Endothelial cell of umbilical vein (primary cell): ENCODE measurements around the gene ODAD4. TPM values are rescaled to one million over a fixed set of nuclear protein-coding genes. Genes with fewer than 3 reads are reported as not detected.

Experiments used
- BruUV-seq: library from RNA; stranded (reverse); fragments of 400-500 nt; replicated peaks from 2 replicates; lab custom pipeline; 2021; lab: Mats Ljungman, UMichigan
- CTCF ChIA-PET: fragments of 300-600, 350-600 bp; sonication (Branson Sonifier 250); formaldehyde crosslinking; loops from one replicate; lab custom pipeline; 2021; ENCODE audit warnings: antibody characterized with exemption, inconsistent platforms; lab: Charles Lee
- POLR2A ChIA-PET: fragments of 300-600, 350-600 bp; sonication (Branson Sonifier 250); formaldehyde crosslinking; loops from one replicate; lab custom pipeline; 2021; ENCODE audit warnings: antibody characterized with exemption, inconsistent platforms; lab: Charles Lee
- DNase-seq: peaks from one replicate; pipeline ENCODE4 v3.0.0-alpha.2; 2011; ENCODE audit warnings: low read depth, low spot score
- FAIRE-seq: peaks from 2 replicates; lab custom pipeline; 2011; peaks lifted over from hg19 to GRCh38; lab: Jason Lieb, UNC
- H2AFZ ChIP-seq: 2 replicates; pipeline ENCODE4 v1.6.0; 2012; ENCODE audit warnings: low read depth, low read length, control low read depth, inconsistent platforms
- H3K27ac ChIP-seq: 2 replicates; pipeline ENCODE4 v1.5.1; 2011; ENCODE audit warnings: low read depth, mild to moderate bottlenecking, control low read depth, low read length, moderate library complexity; ENCODE audit not compliant: insufficient read depth
- H3K27me3 ChIP-seq, 2 experiments: 2 replicates each; pipeline versions ENCODE4 v1.6.0 to v1.6.1; 2011; ENCODE audit warnings: low read length in 2 of 2, mixed read lengths in 1 of 2; ENCODE audit not compliant: control insufficient read depth in 2 of 2, insufficient read depth in 2 of 2
- H3K36me3 ChIP-seq, 2 experiments: 2 replicates in 1 of 2; 3 replicates in 1 of 2; pipeline ENCODE4 v1.5.1; 2011; ENCODE audit warnings: low read length in 2 of 2, mild to moderate bottlenecking in 1 of 2, moderate library complexity in 1 of 2; ENCODE audit not compliant: control insufficient read depth in 2 of 2, insufficient read depth in 2 of 2; ENCODE audit errors: extremely low read depth in 1 of 2
- H3K4me1 ChIP-seq: 3 replicates; pipeline ENCODE4 v1.5.1; 2011; ENCODE audit warnings: mild to moderate bottlenecking, low read length; ENCODE audit not compliant: control insufficient read depth, insufficient read depth; ENCODE audit errors: extremely low read depth
- H3K4me2 ChIP-seq: 2 replicates; pipeline ENCODE4 v1.6.1; 2011; ENCODE audit warnings: low read length, control low read depth, mixed read lengths; ENCODE audit not compliant: insufficient read depth
- H3K4me3 ChIP-seq, 3 experiments: fragments of 200-600 bp in 1 of 3; sonication (generic), shearing (Covaris generic) in 1 of 3; replicated peaks in 1 of 3; 2 replicates each; pipeline ENCODE4 v1.5.1; 2011 to 2016; ENCODE audit warnings: control low read depth in 3 of 3, low read length in 3 of 3, mild to moderate bottlenecking in 2 of 3, inconsistent platforms in 1 of 3, low read depth in 1 of 3, moderate library complexity in 1 of 3; ENCODE audit not compliant: insufficient read depth in 1 of 3
- H3K79me2 ChIP-seq: 2 replicates; pipeline ENCODE4 v1.6.0; 2012; ENCODE audit warnings: low read length, inconsistent platforms; ENCODE audit not compliant: control insufficient read depth, insufficient read depth
- H3K9ac ChIP-seq: replicated peaks from 2 replicates; pipeline ENCODE3; 2011; ENCODE audit warnings: low read length, control low read depth; ENCODE audit not compliant: insufficient read depth; ENCODE audit errors: extremely low read depth
- H3K9me1 ChIP-seq: replicated peaks from 3 replicates; pipeline ENCODE4 v1.6.0; 2011; ENCODE audit warnings: mild to moderate bottlenecking, low read length; ENCODE audit not compliant: control insufficient read depth, insufficient read depth; ENCODE audit errors: extremely low read depth
- H3K9me3 ChIP-seq: replicated peaks from 2 replicates; pipeline ENCODE4 v1.5.1; 2012; ENCODE audit warnings: low read length, inconsistent platforms; ENCODE audit not compliant: control insufficient read depth, insufficient read depth
- H4K20me1 ChIP-seq: replicated peaks from 2 replicates; pipeline ENCODE3; 2011; ENCODE audit warnings: mild to moderate bottlenecking, low read length; ENCODE audit not compliant: control insufficient read depth, insufficient read depth; ENCODE audit errors: extremely low read depth
- EZH2 ChIP-seq: IDR thresholded peaks from 2 replicates; pipeline ENCODE4 v1.6.1; 2012; ENCODE audit warnings: borderline replicate concordance, low read depth, mild to moderate bottlenecking, moderate library complexity, low read length, inconsistent platforms; ENCODE audit not compliant: severe bottlenecking
- MYC ChIP-seq: IDR thresholded peaks from one replicate; pipeline ENCODE4 v1.6.1; 2011; ENCODE audit warnings: mild to moderate bottlenecking, low read depth, low read length
- POLR2AphosphoS5 ChIP-seq: IDR thresholded peaks from 2 replicates; pipeline ENCODE4 v1.6.1; 2012; ENCODE audit warnings: low read depth, mild to moderate bottlenecking, control low read depth, low read length, moderate library complexity; ENCODE audit not compliant: insufficient read depth
- dilution Hi-C: fragments of 300-500 bp; cut with MboI; formaldehyde crosslinking; loops from one replicate; pipeline ENCODE4 v1.15.0; 2019; ENCODE audit warnings: low sequenced_read_pairs; ENCODE audit not compliant: extremely low pct_ligation_motif_present
- intact Hi-C: fragments of 100-400 bp; cut with micrococcal nuclease; formaldehyde crosslinking; loops from one replicate; pipeline ENCODE4 v1.10.0; 2022
- polyA plus RNA-seq, 4 experiments: library from polyadenylated mRNA; depleted of rRNA in 3 of 4; stranded (reverse) in 3 of 4; unstranded in 1 of 4; fragments of >200 nt; gene quantifications; 2 replicates each; pipeline versions ENCODE4 v1.2.1 to v1.2.3, GENCODE V29; 2011 to 2012; ENCODE audit warnings: missing spikeins in 1 of 4
- total RNA-seq: library from RNA; stranded (reverse); gene quantifications from 2 replicates; pipeline ENCODE4 v1.2.3, GENCODE V29; 2021
- TF ChIP-seq, protein P1 (sequence below): IDR thresholded peaks from 2 replicates; pipeline ENCODE4 v1.6.1; 2011; ENCODE audit not compliant: insufficient read depth, insufficient read length
- TF ChIP-seq, protein P2 (sequence below), 2 donors: IDR thresholded peaks; 1 replicate in 1 of 2; 2 replicates in 1 of 2; pipeline ENCODE4 v1.5.1; 2011; ENCODE audit warnings: low read length in 2 of 2, mild to moderate bottlenecking in 2 of 2, moderate library complexity in 2 of 2, control low read depth in 1 of 2, inconsistent platforms in 1 of 2, low read depth in 1 of 2; ENCODE audit not compliant: insufficient read depth in 1 of 2; ENCODE audit errors: extremely low read depth in 1 of 2

The ODAD4 gene
- total and polyA plus RNA-seq, 2 donors (not counting 3 experiments of a cell fraction or from before 2014, with no cell fraction given) = 0.19 to 1.0 TPM

DNA sequence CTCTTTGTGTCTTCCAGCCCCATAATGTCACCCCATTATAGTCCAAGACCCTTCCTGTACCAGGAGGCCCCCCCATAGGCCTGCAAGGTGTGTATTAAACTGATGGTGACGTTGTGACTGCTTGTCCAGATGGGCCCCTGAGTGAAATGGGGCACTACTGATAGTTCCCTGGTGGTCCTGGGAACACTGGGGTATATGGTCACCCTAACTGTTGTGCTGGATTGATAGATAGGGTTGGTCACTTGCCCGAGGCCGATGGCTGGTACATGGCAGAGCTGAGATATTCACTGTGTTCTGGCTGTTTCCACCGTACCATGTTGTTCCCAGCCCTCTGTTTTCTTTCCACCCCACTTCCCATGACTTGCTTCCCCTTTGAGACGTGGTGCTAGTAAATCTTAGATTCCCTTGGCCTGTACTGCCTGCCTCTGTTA lies 40.5 kb downstream of the ODAD4 start:
- H3K36me3 ChIP-seq = peaks cover 4 to 48% of the 10 kb centered on the region in 2 experiments
- intact Hi-C loops = no loop called here
- POLR2A ChIA-PET = no interaction called here
- H4K20me1 ChIP-seq = no peaks in the 10 kb centered on the region
- TF ChIP-seq, protein P1, sequence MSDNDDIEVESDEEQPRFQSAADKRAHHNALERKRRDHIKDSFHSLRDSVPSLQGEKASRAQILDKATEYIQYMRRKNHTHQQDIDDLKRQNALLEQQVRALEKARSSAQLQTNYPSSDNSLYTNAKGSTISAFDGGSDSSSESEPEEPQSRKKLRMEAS = no peak
- TF ChIP-seq MYC (no peak), EZH2 (no peak), POLR2AphosphoS5 (no peak)
- TF ChIP-seq, protein P2, sequence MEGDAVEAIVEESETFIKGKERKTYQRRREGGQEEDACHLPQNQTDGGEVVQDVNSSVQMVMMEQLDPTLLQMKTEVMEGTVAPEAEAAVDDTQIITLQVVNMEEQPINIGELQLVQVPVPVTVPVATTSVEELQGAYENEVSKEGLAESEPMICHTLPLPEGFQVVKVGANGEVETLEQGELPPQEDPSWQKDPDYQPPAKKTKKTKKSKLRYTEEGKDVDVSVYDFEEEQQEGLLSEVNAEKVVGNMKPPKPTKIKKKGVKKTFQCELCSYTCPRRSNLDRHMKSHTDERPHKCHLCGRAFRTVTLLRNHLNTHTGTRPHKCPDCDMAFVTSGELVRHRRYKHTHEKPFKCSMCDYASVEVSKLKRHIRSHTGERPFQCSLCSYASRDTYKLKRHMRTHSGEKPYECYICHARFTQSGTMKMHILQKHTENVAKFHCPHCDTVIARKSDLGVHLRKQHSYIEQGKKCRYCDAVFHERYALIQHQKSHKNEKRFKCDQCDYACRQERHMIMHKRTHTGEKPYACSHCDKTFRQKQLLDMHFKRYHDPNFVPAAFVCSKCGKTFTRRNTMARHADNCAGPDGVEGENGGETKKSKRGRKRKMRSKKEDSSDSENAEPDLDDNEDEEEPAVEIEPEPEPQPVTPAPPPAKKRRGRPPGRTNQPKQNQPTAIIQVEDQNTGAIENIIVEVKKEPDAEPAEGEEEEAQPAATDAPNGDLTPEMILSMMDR (IDR thresholded peaks at IDR 0.05; ENCODE audit: extremely low read depth in 1 of 2, insufficient read depth in 1 of 2, low read depth in 1 of 2, low read length in 2 of 2) = no peak
- H3K9me3 ChIP-seq = no peaks in the 10 kb centered on the region
- H3K27me3 ChIP-seq = no peaks in the 10 kb centered on the region
- dilution Hi-C loops = loop anchor here (25.0 kb wide), 1 partner anchor 141 kb away; the partner anchor contains the start of genes DHX58, HSPB9 and KAT2A
- CTCF ChIA-PET = no interaction called here
- DNase-seq = peak; percentile 33
- H3K27ac ChIP-seq = no peak overlapping the region
- H3K79me2 ChIP-seq = peaks cover 22% of the 10 kb centered on the region
- peaks cover 9% of the 10 kb centered on the region for H3K4me1 ChIP-seq
- H3K4me2 ChIP-seq = no peak overlapping the region
- BruUV-seq = no TSS peak
- H3K4me3 ChIP-seq = no peak overlapping the region
- FAIRE-seq = no peak
- H3K9me1 ChIP-seq = no peaks in the 10 kb centered on the region
- no peak overlapping the region for H3K9ac ChIP-seq
- H2AFZ ChIP-seq = no peak overlapping the region
